Osteocyte (in vitro differentiated cells): ENCODE data around the gene MFN2. TPM values are rescaled to one million over a fixed set of nuclear protein-coding genes. Genes with fewer than 3 reads are reported as not detected.

ENCODE experiments used
- DNase-seq: peaks from one replicate; pipeline ENCODE4 v3.0.0; 2021; ENCODE audit warnings: mixed read lengths; ENCODE audit not compliant: unreplicated experiment; ENCODE audit errors: extremely low spot score
- H3K27ac Mint-ChIP-seq: one replicate; pipeline ENCODE4 v1.8.0; 2021; ENCODE audit warnings: mild to moderate bottlenecking, mixed read lengths; ENCODE audit not compliant: unreplicated experiment
- H3K27me3 Mint-ChIP-seq: one replicate; pipeline ENCODE4 v1.8.0; 2021; ENCODE audit warnings: mixed read lengths; ENCODE audit not compliant: unreplicated experiment
- H3K36me3 Mint-ChIP-seq: one replicate; pipeline ENCODE4 v1.8.0; 2021; ENCODE audit warnings: mixed read lengths; ENCODE audit not compliant: unreplicated experiment
- H3K4me1 Mint-ChIP-seq: one replicate; pipeline ENCODE4 v1.8.0; 2021; ENCODE audit warnings: mixed read lengths; ENCODE audit not compliant: unreplicated experiment
- H3K4me3 Mint-ChIP-seq: one replicate; pipeline ENCODE4 v1.8.0; 2021; ENCODE audit warnings: mild to moderate bottlenecking, moderate library complexity, mixed read lengths; ENCODE audit not compliant: unreplicated experiment
- H3K9me3 Mint-ChIP-seq: one replicate; pipeline ENCODE4 v1.8.0; 2021; ENCODE audit warnings: mixed read lengths; ENCODE audit not compliant: unreplicated experiment
- total RNA-seq: library from RNA; stranded (reverse); gene quantifications from 2 replicates; pipeline ENCODE4 v1.2.1, GENCODE V29; 2021
- TF ChIP-seq, protein P1 (sequence below): fragments of 200-600 bp; sonication (generic); IDR thresholded peaks from 2 replicates; pipeline ENCODE4 v1.5.0; 2021; ENCODE audit warnings: antibody characterized with exemption, mild to moderate bottlenecking, moderate library complexity

MFN2 gene
- total RNA-seq, 1 donor from 2014 or later, result 69.2 TPM

GRCh38 chr1:11970441-11971185 lies 9.6 kb upstream of the MFN2 start:
- Mint-ChIP-seq H3K4me3 (no peak overlapping the region), H3K36me3 (peaks cover 16% of the 10 kb centered on the region), H3K27me3 (no peaks in the 10 kb centered on the region), H3K27ac (no peak overlapping the region), H3K9me3 (no peaks in the 10 kb centered on the region), H3K4me1 (no peaks in the 10 kb centered on the region)
- DNase-seq, result no peak
- TF ChIP-seq, protein P1, sequence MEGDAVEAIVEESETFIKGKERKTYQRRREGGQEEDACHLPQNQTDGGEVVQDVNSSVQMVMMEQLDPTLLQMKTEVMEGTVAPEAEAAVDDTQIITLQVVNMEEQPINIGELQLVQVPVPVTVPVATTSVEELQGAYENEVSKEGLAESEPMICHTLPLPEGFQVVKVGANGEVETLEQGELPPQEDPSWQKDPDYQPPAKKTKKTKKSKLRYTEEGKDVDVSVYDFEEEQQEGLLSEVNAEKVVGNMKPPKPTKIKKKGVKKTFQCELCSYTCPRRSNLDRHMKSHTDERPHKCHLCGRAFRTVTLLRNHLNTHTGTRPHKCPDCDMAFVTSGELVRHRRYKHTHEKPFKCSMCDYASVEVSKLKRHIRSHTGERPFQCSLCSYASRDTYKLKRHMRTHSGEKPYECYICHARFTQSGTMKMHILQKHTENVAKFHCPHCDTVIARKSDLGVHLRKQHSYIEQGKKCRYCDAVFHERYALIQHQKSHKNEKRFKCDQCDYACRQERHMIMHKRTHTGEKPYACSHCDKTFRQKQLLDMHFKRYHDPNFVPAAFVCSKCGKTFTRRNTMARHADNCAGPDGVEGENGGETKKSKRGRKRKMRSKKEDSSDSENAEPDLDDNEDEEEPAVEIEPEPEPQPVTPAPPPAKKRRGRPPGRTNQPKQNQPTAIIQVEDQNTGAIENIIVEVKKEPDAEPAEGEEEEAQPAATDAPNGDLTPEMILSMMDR, result no peak

- Mint-ChIP-seq H3K4me3 (no peak overlapping the region), H3K36me3 (peaks cover 10% of the 10 kb centered on the region), H3K27ac (no peak overlapping the region), H3K27me3 (no peaks in the 10 kb centered on the region), H3K4me1 (peaks cover 27% of the 10 kb centered on the region), H3K9me3 (no peaks in the 10 kb centered on the region)
- no peak for DNase-seq
- TF ChIP-seq, protein P1, result no peak
These were observed 2.6 kb upstream of the MFN2 start for GRCh38 chr1:11977625-11978024.

DNA sequence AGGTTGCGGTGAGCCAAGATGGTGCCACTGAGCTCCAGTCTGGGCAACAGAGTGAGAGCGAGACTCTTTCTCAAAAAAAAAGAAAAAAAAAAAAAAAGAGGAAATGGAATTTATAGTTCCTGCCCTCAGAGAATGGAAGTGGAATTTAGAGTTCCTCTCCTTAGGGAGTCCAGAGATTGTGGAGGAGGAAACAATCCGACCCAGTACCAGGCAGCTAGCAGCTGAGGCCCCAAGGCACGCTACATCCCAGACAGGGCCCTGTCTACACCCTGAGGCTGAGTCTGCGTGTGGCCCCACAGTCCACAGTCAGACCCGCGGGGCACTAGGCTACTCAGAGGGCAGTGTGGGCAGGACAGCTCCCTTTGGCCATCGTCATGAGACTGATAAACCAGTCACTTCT lies 1.9 kb upstream of the MFN2 start:
- H3K4me3 Mint-ChIP-seq, result no peak overlapping the region
- peaks cover 10% of the 10 kb centered on the region for H3K36me3 Mint-ChIP-seq
- H3K27me3 Mint-ChIP-seq, result no peaks in the 10 kb centered on the region
- DNase-seq, result no peak
- H3K9me3 Mint-ChIP-seq, result no peaks in the 10 kb centered on the region
- TF ChIP-seq, protein P1, result no peak
- peaks cover 27% of the 10 kb centered on the region for H3K4me1 Mint-ChIP-seq
- H3K27ac Mint-ChIP-seq, result no peak overlapping the region

DNA sequence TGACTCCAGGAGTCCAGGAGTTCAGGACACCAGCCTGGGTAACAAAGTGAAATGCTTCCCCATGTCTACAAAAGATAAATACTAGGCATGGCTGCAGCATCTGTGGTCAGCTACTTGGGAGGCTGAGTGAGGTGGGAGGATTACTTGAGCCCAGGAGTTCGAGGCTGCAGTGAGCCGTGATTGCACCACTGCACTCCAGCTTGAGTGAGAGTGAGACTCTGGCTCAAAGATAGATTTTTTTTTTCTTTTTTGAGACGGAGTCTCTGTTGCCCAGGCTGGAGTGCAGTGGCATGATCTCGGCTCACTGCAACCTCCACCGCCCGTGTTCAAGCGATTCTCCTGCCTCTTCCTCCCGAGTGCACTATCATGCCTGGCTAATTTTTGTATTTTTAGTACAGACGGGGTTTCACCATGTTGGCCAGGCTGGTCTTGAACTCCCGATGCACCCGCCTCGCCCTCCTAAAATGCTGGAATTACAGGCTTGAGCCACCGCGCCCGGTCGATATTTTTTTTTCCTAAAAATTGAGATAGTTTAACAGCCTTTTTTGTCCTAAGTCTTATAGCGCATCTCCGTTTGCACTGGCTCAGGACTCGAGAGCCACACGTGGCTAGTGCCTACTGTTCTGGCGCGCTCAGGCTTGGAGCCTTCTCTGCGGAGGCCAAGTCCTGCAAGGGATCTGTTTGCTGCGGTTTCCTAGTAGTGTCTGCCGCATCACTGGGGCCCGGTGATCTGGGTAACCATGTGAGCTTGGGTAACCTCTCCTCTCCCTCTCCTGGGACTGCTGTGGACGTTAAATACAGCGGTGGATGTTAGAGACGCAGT lies 1.0 kb upstream of the MFN2 start:
- TF ChIP-seq, protein P1, result no peak
- Mint-ChIP-seq H3K4me1 (peaks cover 31% of the 10 kb centered on the region), H3K9me3 (no peaks in the 10 kb centered on the region), H3K36me3 (peaks cover 13% of the 10 kb centered on the region), H3K27me3 (no peaks in the 10 kb centered on the region), H3K4me3 (peak overlapping the region; percentile 85), H3K27ac (peak overlapping the region; percentile 88)
- DNase-seq, result no peak

GRCh38 chr1:11980676-11980972 lies 380 bp downstream of the MFN2 start:
- TF ChIP-seq, protein P1, result no peak
- Mint-ChIP-seq H3K4me3 (peak overlapping the region; percentile 85), H3K4me1 (peaks cover 38% of the 10 kb centered on the region)

More at GRCh38 chr1:11980676-11980972, 380 bp downstream of the MFN2 start:
- Mint-ChIP-seq H3K9me3 (no peaks in the 10 kb centered on the region), H3K36me3 (peaks cover 4% of the 10 kb centered on the region), H3K27ac (peak overlapping the region; percentile 94), H3K27me3 (no peaks in the 10 kb centered on the region)
- DNase-seq, result no peak
